Keratinocyte (primary cell): ENCODE data around the gene CTNNA2. TPM values are rescaled to one million over a fixed set of nuclear protein-coding genes. Genes with fewer than 3 reads are reported as not detected.

Experiments used
- DNase-seq: peaks from one replicate; pipeline ENCODE4 v3.0.0-alpha.2; 2011; ENCODE audit warnings: low read depth, missing footprints, low spot score
- FAIRE-seq: peaks from 2 replicates; lab custom pipeline; 2011; peaks lifted over from hg19 to GRCh38; lab: Jason Lieb, UNC
- H2AFZ ChIP-seq: 2 replicates; pipeline ENCODE4 v1.6.0; 2012; ENCODE audit warnings: low read length, control low read depth, inconsistent platforms; ENCODE audit not compliant: control insufficient read depth
- H3K27ac ChIP-seq: 2 replicates; pipeline ENCODE4 v1.5.1; 2011; ENCODE audit warnings: low read length; ENCODE audit not compliant: control insufficient read depth, insufficient read depth
- H3K27me3 ChIP-seq: 3 replicates; pipeline ENCODE4 v1.6.0; 2011; ENCODE audit warnings: low read length; ENCODE audit not compliant: control insufficient read depth, insufficient read depth; ENCODE audit errors: extremely low read depth
- H3K36me3 ChIP-seq, 2 experiments: 2 replicates in 1 of 2; 3 replicates in 1 of 2; pipeline ENCODE4 v1.5.1; 2011; ENCODE audit warnings: low read length in 2 of 2, mild to moderate bottlenecking in 1 of 2; ENCODE audit not compliant: control insufficient read depth in 2 of 2, insufficient read depth in 2 of 2; ENCODE audit errors: extremely low read depth in 1 of 2
- H3K4me1 ChIP-seq: 3 replicates; pipeline ENCODE4 v1.5.1; 2011; ENCODE audit warnings: low read length; ENCODE audit not compliant: control insufficient read depth, insufficient read depth; ENCODE audit errors: extremely low read depth
- H3K4me2 ChIP-seq: 3 replicates; pipeline ENCODE4 v1.6.0; 2011; ENCODE audit warnings: low read depth, low read length; ENCODE audit not compliant: control insufficient read depth, insufficient read depth; ENCODE audit errors: extremely low read depth
- H3K4me3 ChIP-seq, 3 experiments: fragments of 200-600 bp in 1 of 3; sonication (generic) in 1 of 3; 2 replicates in 2 of 3; 3 replicates in 1 of 3; pipeline ENCODE4 v1.5.1; 2011 to 2016; ENCODE audit warnings: low read length in 3 of 3, mild to moderate bottlenecking in 3 of 3, control low read depth in 2 of 3, inconsistent platforms in 1 of 3, low read depth in 1 of 3, mixed read lengths in 1 of 3, mixed run types in 1 of 3, moderate library complexity in 1 of 3; ENCODE audit not compliant: control insufficient read depth in 2 of 3, insufficient read depth in 2 of 3; ENCODE audit errors: extremely low read depth in 1 of 3
- H3K79me2 ChIP-seq: 2 replicates; pipeline ENCODE4 v1.6.0; 2012; ENCODE audit warnings: low read length; ENCODE audit not compliant: control insufficient read depth, insufficient read depth
- H3K9ac ChIP-seq: 3 replicates; pipeline ENCODE4 v1.6.0; 2011; ENCODE audit warnings: low read length; ENCODE audit not compliant: control insufficient read depth, insufficient read depth; ENCODE audit errors: extremely low read depth
- H3K9me1 ChIP-seq: 3 replicates; pipeline ENCODE4 v1.6.0; 2011; ENCODE audit warnings: low read length; ENCODE audit not compliant: control insufficient read depth, insufficient read depth; ENCODE audit errors: extremely low read depth
- H3K9me3 ChIP-seq: 2 replicates; pipeline ENCODE4 v1.5.1; 2012; ENCODE audit warnings: low read depth, low read length; ENCODE audit not compliant: control insufficient read depth
- H4K20me1 ChIP-seq: 3 replicates; pipeline ENCODE4 v1.6.0; 2011; ENCODE audit warnings: low read length; ENCODE audit not compliant: control insufficient read depth, insufficient read depth; ENCODE audit errors: extremely low read depth
- EZH2 ChIP-seq: IDR thresholded peaks from one replicate; pipeline ENCODE4 v1.6.1; 2012; ENCODE audit warnings: inconsistent platforms, mild to moderate bottlenecking, low read length, moderate library complexity
- dilution Hi-C: fragments of 300-500 bp; cut with MboI; formaldehyde crosslinking; loops from one replicate; pipeline ENCODE4 v1.7.0; 2020; ENCODE audit warnings: low sequenced_read_pairs; ENCODE audit not compliant: extremely low pct_ligation_motif_present
- polyA plus RNA-seq, 5 experiments: library from polyadenylated mRNA; depleted of rRNA in 3 of 5; stranded (reverse) in 3 of 5; stranded (forward) in 1 of 5; unstranded in 1 of 5; fragments of >200 nt; gene quantifications; 1 replicate in 1 of 5; 2 replicates in 3 of 5; 3 replicates in 1 of 5; pipeline versions ENCODE4 v1.2.1 to v1.2.3, GENCODE V29; 2011 to 2012; ENCODE audit warnings: missing spikeins in 2 of 5, low read depth in 1 of 5, low replicate concordance in 1 of 5
- TF ChIP-seq, protein P1 (sequence below), 3 experiments: IDR thresholded peaks in 1 of 3; conservative IDR thresholded peaks in 1 of 3; optimal IDR thresholded peaks in 1 of 3; 2 replicates in 2 of 3; 3 replicates in 1 of 3; pipeline versions ENCODE3 to v1.5.1; 2011; ENCODE audit warnings: low read length in 3 of 3, mild to moderate bottlenecking in 3 of 3, moderate library complexity in 2 of 3, control low read depth in 1 of 3, inconsistent platforms in 1 of 3; ENCODE audit not compliant: insufficient read depth in 2 of 3; ENCODE audit errors: extremely low read depth in 1 of 3

The CTNNA2 gene
- polyA plus RNA-seq, 1 donor (not counting 4 experiments of a cell fraction or from before 2014, with no cell fraction given) = not detected

DNA sequence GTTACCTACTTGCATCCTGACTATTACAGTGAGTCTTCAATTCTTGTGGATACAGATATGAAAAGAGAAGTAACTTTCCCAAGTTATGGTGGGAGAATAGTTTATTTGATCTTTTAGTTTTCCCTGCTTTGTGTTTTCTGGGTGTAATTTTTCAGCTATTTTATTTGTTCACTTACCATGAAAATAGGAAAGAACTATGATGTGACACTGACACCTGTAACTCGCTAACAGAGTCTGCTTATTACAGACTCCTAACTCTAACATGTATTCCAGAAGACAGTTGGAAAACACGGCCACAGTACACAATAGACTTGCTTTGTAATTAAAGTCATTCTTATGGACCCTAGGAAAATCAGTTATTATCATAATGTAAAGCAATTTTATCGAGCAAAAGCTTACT lies 468.5 kb downstream of the CTNNA2 start:
- no peaks in the 10 kb centered on the region for H3K4me1 ChIP-seq
- no peaks in the 10 kb centered on the region for H3K79me2 ChIP-seq
- no peak overlapping the region for H2AFZ ChIP-seq
- no peaks in the 10 kb centered on the region for H3K27me3 ChIP-seq
- no peak overlapping the region for H3K27ac ChIP-seq
- FAIRE-seq (no peak), DNase-seq (no peak)
- no peak overlapping the region for H3K4me2 ChIP-seq
- no peaks in the 10 kb centered on the region for H3K36me3 ChIP-seq
- H3K9me1 ChIP-seq = no peaks in the 10 kb centered on the region
- no peak overlapping the region for H3K9ac ChIP-seq
- TF ChIP-seq EZH2 = no peak
- TF ChIP-seq, protein P1, sequence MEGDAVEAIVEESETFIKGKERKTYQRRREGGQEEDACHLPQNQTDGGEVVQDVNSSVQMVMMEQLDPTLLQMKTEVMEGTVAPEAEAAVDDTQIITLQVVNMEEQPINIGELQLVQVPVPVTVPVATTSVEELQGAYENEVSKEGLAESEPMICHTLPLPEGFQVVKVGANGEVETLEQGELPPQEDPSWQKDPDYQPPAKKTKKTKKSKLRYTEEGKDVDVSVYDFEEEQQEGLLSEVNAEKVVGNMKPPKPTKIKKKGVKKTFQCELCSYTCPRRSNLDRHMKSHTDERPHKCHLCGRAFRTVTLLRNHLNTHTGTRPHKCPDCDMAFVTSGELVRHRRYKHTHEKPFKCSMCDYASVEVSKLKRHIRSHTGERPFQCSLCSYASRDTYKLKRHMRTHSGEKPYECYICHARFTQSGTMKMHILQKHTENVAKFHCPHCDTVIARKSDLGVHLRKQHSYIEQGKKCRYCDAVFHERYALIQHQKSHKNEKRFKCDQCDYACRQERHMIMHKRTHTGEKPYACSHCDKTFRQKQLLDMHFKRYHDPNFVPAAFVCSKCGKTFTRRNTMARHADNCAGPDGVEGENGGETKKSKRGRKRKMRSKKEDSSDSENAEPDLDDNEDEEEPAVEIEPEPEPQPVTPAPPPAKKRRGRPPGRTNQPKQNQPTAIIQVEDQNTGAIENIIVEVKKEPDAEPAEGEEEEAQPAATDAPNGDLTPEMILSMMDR (optimal IDR thresholded peaks at IDR 0.05 in 1 of 3, IDR thresholded peaks at IDR 0.05 in 1 of 3, conservative IDR thresholded peaks at IDR 0.05 in 1 of 3; ENCODE audit: extremely low read depth in 1 of 3, insufficient read depth in 2 of 3, low read length in 3 of 3) = no peak
- H4K20me1 ChIP-seq = no peaks in the 10 kb centered on the region
- dilution Hi-C loops = no loop called here
- H3K4me3 ChIP-seq = no peak overlapping the region
- peaks cover 2% of the 10 kb centered on the region for H3K9me3 ChIP-seq

DNA sequence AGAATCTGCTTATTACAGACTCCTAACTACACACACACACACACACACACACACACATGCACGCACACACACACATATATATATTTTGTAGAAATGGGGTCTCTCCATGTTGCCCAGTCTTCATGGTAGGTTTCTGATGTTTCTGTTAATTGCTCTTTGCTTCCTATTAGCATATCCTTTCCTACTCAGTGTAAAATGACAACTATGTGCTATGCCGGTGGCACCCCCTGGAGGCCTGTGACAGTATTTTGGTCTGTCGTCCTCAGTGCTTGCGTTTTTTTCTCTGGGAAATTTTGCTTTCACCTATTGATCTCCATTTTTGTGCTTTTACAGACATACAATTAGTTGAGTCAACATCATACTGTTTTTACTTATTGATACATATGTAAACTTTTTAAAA lies 469.6 kb downstream of the CTNNA2 start:
- DNase-seq = no peak

More for the DNA sequence above, 469.6 kb downstream of the CTNNA2 start:
- no peaks in the 10 kb centered on the region for H3K79me2 ChIP-seq
- no peak overlapping the region for H3K4me2 ChIP-seq
- no peaks in the 10 kb centered on the region for H3K27me3 ChIP-seq
- dilution Hi-C loops = no loop called here
- H3K36me3 ChIP-seq = no peaks in the 10 kb centered on the region
- H3K27ac ChIP-seq = no peak overlapping the region
- TF ChIP-seq, protein P1 (optimal IDR thresholded peaks at IDR 0.05 in 1 of 3, IDR thresholded peaks at IDR 0.05 in 1 of 3, conservative IDR thresholded peaks at IDR 0.05 in 1 of 3; ENCODE audit: extremely low read depth in 1 of 3, insufficient read depth in 2 of 3, low read length in 3 of 3) = peak in 1 of 3 experiments; percentile 9
- TF ChIP-seq EZH2 = no peak
- no peaks in the 10 kb centered on the region for H3K4me1 ChIP-seq
- no peak overlapping the region for H2AFZ ChIP-seq
- no peak for FAIRE-seq
- peaks cover 2% of the 10 kb centered on the region for H3K9me3 ChIP-seq
- no peaks in the 10 kb centered on the region for H3K9me1 ChIP-seq
- H3K9ac ChIP-seq = no peak overlapping the region
- no peak overlapping the region for H3K4me3 ChIP-seq
- no peaks in the 10 kb centered on the region for H4K20me1 ChIP-seq
